ENCODE data around the gene BCL2L11. TPM values are rescaled to one million over a fixed set of nuclear protein-coding genes. Genes with fewer than 3 reads are reported as not detected.

BCL2L11 gene
- total RNA-seq, 1 donor from 2014 or later, result 3.5 TPM

- TF ChIP-seq, protein P1, sequence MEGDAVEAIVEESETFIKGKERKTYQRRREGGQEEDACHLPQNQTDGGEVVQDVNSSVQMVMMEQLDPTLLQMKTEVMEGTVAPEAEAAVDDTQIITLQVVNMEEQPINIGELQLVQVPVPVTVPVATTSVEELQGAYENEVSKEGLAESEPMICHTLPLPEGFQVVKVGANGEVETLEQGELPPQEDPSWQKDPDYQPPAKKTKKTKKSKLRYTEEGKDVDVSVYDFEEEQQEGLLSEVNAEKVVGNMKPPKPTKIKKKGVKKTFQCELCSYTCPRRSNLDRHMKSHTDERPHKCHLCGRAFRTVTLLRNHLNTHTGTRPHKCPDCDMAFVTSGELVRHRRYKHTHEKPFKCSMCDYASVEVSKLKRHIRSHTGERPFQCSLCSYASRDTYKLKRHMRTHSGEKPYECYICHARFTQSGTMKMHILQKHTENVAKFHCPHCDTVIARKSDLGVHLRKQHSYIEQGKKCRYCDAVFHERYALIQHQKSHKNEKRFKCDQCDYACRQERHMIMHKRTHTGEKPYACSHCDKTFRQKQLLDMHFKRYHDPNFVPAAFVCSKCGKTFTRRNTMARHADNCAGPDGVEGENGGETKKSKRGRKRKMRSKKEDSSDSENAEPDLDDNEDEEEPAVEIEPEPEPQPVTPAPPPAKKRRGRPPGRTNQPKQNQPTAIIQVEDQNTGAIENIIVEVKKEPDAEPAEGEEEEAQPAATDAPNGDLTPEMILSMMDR (conservative IDR thresholded peaks at IDR 0.05; ENCODE audit: low read depth, low read length), result no peak
- H3K4me3 ChIP-seq (ENCODE audit: low read depth, low read length), result no peak overlapping the region
Observed at GRCh38 chr2:111175615-111176014, 54.9 kb downstream of the BCL2L11 start.

DNA sequence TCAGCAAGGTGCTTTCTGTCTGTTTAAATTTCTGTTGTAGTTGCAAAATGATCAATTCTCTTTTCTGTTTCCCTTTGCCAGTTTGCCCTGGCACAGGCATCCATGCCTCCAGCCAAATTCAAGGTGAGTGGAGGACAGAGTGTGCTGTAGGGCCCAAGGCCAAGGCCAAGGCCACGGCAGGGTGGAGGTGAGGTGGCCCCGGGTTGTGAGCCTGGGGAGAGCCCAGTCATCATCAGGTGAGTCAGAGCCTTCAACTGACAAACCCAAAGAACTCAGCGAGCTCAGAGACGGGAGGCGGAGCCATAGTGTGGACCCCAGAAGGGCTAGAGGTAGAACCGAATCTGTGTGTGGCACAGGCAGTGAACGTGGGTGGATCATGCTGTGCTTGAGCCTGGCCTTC lies 55.7 kb downstream of the BCL2L11 start:
- DNase-seq (ENCODE audit: low read depth), result no peak
- H3K4me3 ChIP-seq (ENCODE audit: low read depth, low read length), result no peak overlapping the region
- TF ChIP-seq, protein P1 (conservative IDR thresholded peaks at IDR 0.05; ENCODE audit: low read depth, low read length), result no peak

More at GRCh38 chr2:111175615-111176014, 54.9 kb downstream of the BCL2L11 start:
- DNase-seq (ENCODE audit: low read depth), result no peak

GRCh38 chr2:111176867-111177266 lies 56.2 kb downstream of the BCL2L11 start:
- DNase-seq (ENCODE audit: low read depth), result no peak
- H3K4me3 ChIP-seq (ENCODE audit: low read depth, low read length), result no peak overlapping the region
- TF ChIP-seq, protein P1 (conservative IDR thresholded peaks at IDR 0.05; ENCODE audit: low read depth, low read length), result no peak

DNA sequence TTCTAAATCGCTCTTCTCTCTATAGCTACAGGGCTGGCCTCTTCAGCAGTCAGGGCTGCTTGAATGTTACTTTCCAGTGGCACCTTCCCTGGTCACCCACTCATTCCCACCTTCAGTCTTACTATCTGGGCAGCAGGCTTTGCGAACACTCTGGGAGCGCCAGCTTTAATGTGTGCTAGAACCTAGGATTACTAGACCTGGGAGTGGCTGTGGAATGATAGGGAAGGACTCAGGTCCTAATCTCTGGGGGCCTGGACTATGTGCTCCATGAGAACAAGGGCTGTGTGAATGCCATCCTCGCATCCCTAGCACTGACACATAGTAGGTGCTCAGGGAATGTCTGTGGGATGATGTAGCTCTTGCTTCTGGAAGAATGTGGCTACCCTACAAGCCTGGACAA lies 57.6 kb downstream of the BCL2L11 start:
- TF ChIP-seq, protein P1 (conservative IDR thresholded peaks at IDR 0.05; ENCODE audit: low read depth, low read length), result no peak
- DNase-seq (ENCODE audit: low read depth), result no peak
- no peak overlapping the region for H3K4me3 ChIP-seq (ENCODE audit: low read depth, low read length)

DNA sequence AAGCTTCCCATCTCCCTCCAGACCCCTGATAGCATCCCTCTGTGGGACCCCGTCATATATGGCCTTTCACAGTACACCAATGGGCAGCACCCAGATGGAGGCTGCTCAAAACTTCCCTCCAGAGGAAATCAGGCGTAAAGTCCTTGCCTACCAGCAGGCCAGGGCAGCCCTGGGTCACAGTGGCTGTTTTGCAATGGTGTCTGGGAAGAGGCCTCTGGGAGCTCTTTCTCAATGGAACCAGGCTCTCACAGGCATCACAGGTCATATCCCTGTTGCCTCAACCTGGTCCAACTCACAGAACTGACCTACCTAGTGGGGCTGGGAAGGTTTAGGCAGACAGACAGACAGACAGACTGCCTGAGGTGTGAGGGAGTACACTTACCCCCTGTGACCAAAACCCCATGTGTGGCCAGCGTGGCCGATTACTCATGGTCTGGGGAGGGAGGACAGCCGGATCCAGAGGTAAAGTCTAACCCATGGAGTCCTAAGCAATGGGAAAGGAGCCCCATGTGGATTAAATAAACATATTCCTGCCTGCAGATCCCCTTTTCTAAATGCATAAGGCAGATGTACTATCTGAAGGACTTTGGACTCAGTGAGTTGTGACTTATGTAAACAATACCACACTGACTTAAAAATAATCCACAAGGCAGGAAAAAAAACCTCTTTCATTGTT lies 58.2 kb downstream of the BCL2L11 start:
- no peak for DNase-seq (ENCODE audit: low read depth)
- TF ChIP-seq, protein P1 (conservative IDR thresholded peaks at IDR 0.05; ENCODE audit: low read depth, low read length), result no peak
- no peak overlapping the region for H3K4me3 ChIP-seq (ENCODE audit: low read depth, low read length)

- no peak for DNase-seq (ENCODE audit: low read depth)
- no peak overlapping the region for H3K4me3 ChIP-seq (ENCODE audit: low read depth, low read length)
- TF ChIP-seq, protein P1 (conservative IDR thresholded peaks at IDR 0.05; ENCODE audit: low read depth, low read length), result no peak
Observed at GRCh38 chr2:111182121-111182520, 61.4 kb downstream of the BCL2L11 start.

DNA sequence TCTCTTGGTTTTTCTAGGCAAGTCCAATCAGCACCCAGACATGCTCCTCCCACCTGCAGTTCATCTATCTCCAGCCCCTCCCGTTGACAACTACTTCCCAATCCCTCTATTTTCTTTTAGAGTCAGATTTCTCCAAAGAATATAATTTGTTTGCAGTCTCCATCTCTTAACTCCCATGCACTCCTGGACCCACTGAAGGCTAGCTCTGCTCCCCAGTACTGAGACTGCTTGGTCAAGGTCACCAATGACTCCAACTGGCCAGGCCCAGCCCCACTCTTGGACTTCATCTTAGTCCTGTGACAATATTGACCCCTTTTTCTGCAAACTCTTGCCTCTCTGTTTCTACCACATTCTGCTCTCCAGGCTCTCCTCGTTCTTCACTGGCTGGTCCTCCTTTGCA lies 62.0 kb downstream of the BCL2L11 start:
- H3K4me3 ChIP-seq (ENCODE audit: low read depth, low read length), result no peak overlapping the region
- TF ChIP-seq, protein P1 (conservative IDR thresholded peaks at IDR 0.05; ENCODE audit: low read depth, low read length), result no peak
- no peak for DNase-seq (ENCODE audit: low read depth)

Data from epithelial cell of proximal tubule (primary cell).